KMS-11 (cell line): ENCODE measurements around the gene MYO1E.

ENCODE experiments used
- H2AFZ ChIP-seq: fragments of 200-600 bp; sonication (generic); 2 replicates; pipeline ENCODE4 v1.6.1; 2016; ENCODE audit warnings: antibody characterized with exemption, mixed run types, low read depth
- H3K27ac ChIP-seq: fragments of 200-600 bp; sonication (generic); 2 replicates; pipeline ENCODE4 v1.6.1; 2016; ENCODE audit warnings: mild to moderate bottlenecking, mixed run types
- H3K27me3 ChIP-seq: fragments of 200-600 bp; sonication (generic); 2 replicates; pipeline ENCODE4 v1.6.1; 2017; ENCODE audit warnings: mild to moderate bottlenecking, low read depth, mixed run types, moderate library complexity; ENCODE audit not compliant: insufficient read depth
- H3K36me3 ChIP-seq: fragments of 200-600 bp; sonication (generic); 2 replicates; pipeline ENCODE4 v1.6.1; 2017; ENCODE audit warnings: mild to moderate bottlenecking, mixed run types; ENCODE audit not compliant: insufficient read depth
- H3K4me1 ChIP-seq: fragments of 200-600 bp; sonication (generic); 2 replicates; pipeline ENCODE4 v1.6.1; 2016; ENCODE audit warnings: mild to moderate bottlenecking, low read depth, mixed run types; ENCODE audit not compliant: poor library complexity, severe bottlenecking
- H3K4me2 ChIP-seq: fragments of 200-600 bp; sonication (generic); 2 replicates; pipeline ENCODE4 v1.7.0; 2016; ENCODE audit warnings: mild to moderate bottlenecking, mixed run types
- H3K4me3 ChIP-seq: fragments of 200-600 bp; sonication (generic); IDR thresholded peaks from 2 replicates; pipeline ENCODE4 v1.6.1; 2017; ENCODE audit warnings: low read depth, low read length, mixed read lengths; ENCODE audit not compliant: insufficient read depth
- H3K79me2 ChIP-seq: fragments of 200-600 bp; sonication (generic); 2 replicates; pipeline ENCODE4 v1.6.1; 2016; ENCODE audit warnings: low read depth, mixed run types; ENCODE audit not compliant: insufficient read depth
- H3K9ac ChIP-seq: fragments of 200-600 bp; sonication (generic); 2 replicates; pipeline ENCODE4 v1.6.1; 2016; ENCODE audit warnings: mild to moderate bottlenecking, mixed run types
- H4K20me1 ChIP-seq: fragments of 200-600 bp; sonication (generic); 2 replicates; pipeline ENCODE4 v1.6.1; 2016; ENCODE audit warnings: mild to moderate bottlenecking, mixed run types; ENCODE audit not compliant: insufficient read depth
- CTCF ChIP-seq: fragments of 200-600 bp; sonication (generic); conservative IDR thresholded peaks from 2 replicates; pipeline ENCODE4 v1.6.1; 2017; ENCODE audit warnings: low read depth, mild to moderate bottlenecking, antibody characterized with exemption, low read length, moderate library complexity, mixed read lengths

Gene MYO1E

GRCh38 chr15:59177317-59177660 is 195.4 kb downstream of the MYO1E start:
- Histone ChIP-seq H3K79me2 (no peaks in the 10 kb centered on the region), H3K4me1 (no peaks in the 10 kb centered on the region), H3K4me3 (no peak overlapping the region), H3K9ac (no peak overlapping the region), H3K27me3 (no peaks in the 10 kb centered on the region), H3K4me2 (no peak overlapping the region), H2AFZ (no peak overlapping the region), H3K36me3 (no peaks in the 10 kb centered on the region), H3K27ac (no peak overlapping the region), H4K20me1 (no peaks in the 10 kb centered on the region)
- TF ChIP-seq CTCF = no peak

GRCh38 chr15:59176653-59177316 is 195.9 kb downstream of the MYO1E start:
- Histone ChIP-seq H3K27me3 (no peaks in the 10 kb centered on the region), H3K4me2 (no peak overlapping the region), H3K27ac (no peak overlapping the region), H3K79me2 (no peaks in the 10 kb centered on the region), H2AFZ (no peak overlapping the region), H3K4me1 (no peaks in the 10 kb centered on the region), H3K9ac (no peak overlapping the region), H3K4me3 (no peak overlapping the region), H3K36me3 (no peaks in the 10 kb centered on the region), H4K20me1 (no peaks in the 10 kb centered on the region)
- no peak for TF ChIP-seq CTCF

GRCh38 chr15:59174835-59175831 is 197.5 kb downstream of the MYO1E start:
- Histone ChIP-seq H2AFZ (no peak overlapping the region), H3K27me3 (no peaks in the 10 kb centered on the region), H3K4me3 (no peak overlapping the region), H3K27ac (no peak overlapping the region), H3K36me3 (no peaks in the 10 kb centered on the region), H4K20me1 (no peaks in the 10 kb centered on the region), H3K79me2 (no peaks in the 10 kb centered on the region), H3K4me1 (no peaks in the 10 kb centered on the region), H3K9ac (no peak overlapping the region), H3K4me2 (no peak overlapping the region)
- TF ChIP-seq CTCF = peak; percentile 53

- TF ChIP-seq CTCF = no peak
- no peaks in the 10 kb centered on the region for H3K4me1 ChIP-seq
- no peak overlapping the region for H2AFZ ChIP-seq
- no peak overlapping the region for H3K27ac ChIP-seq
- H3K4me3 ChIP-seq = no peak overlapping the region
- no peak overlapping the region for H3K9ac ChIP-seq
- no peak overlapping the region for H3K4me2 ChIP-seq
- no peaks in the 10 kb centered on the region for H3K36me3 ChIP-seq
- no peaks in the 10 kb centered on the region for H3K27me3 ChIP-seq
- no peaks in the 10 kb centered on the region for H4K20me1 ChIP-seq
- no peaks in the 10 kb centered on the region for H3K79me2 ChIP-seq
Measured at GRCh38 chr15:59174151-59174834, 198.4 kb downstream of the MYO1E start.
